MG63 (cell line): Measurements from ENCODE around the gene PUS3. TPM values are rescaled to one million over a fixed set of nuclear protein-coding genes. Genes with fewer than 3 reads are reported as not detected.

Experiments used
- DNase-seq: peaks from one replicate; pipeline ENCODE4 v3.0.0-alpha.2; 2020
- H3K27me3 ChIP-seq: fragments of 250-450 bp; sonication (Bioruptor Pico); 2 replicates; pipeline ENCODE4 v1.5.1; 2020; ENCODE audit warnings: mild to moderate bottlenecking, moderate library complexity
- H3K36me3 ChIP-seq: fragments of 250-450 bp; sonication (Bioruptor Pico); 2 replicates; pipeline ENCODE4 v1.5.1; 2020; ENCODE audit warnings: mild to moderate bottlenecking, moderate library complexity
- H3K4me3 ChIP-seq: fragments of 250-450 bp; sonication (Bioruptor Pico); 2 replicates; pipeline ENCODE4 v1.5.1; 2020; ENCODE audit warnings: mild to moderate bottlenecking, moderate library complexity
- H3K9me3 ChIP-seq: fragments of 250-450 bp; sonication (Bioruptor Pico); 2 replicates; pipeline ENCODE4 v1.5.1; 2020; ENCODE audit warnings: mild to moderate bottlenecking, moderate library complexity
- total RNA-seq: library from RNA; depleted of rRNA; stranded (reverse); fragments of >200 nt; shearing (Covaris generic); gene quantifications from 2 replicates; pipeline ENCODE4 v1.2.3, GENCODE V29; 2014; ENCODE audit warnings: low replicate concordance; rRNA removed

Gene PUS3
- total RNA-seq, 1 experiment from 2014 or later: 10.6 TPM

GRCh38 chr11:125846188-125846587 lies 56.8 kb downstream of the PUS3 start:
- Histone ChIP-seq H3K27me3 (0 out of 2 replicates have a peak, but pooled peaks cover 3% of the 10 kb centered on the region), H3K4me3 (no peak overlapping the region), H3K36me3 (no peaks in the 10 kb centered on the region), H3K9me3 (peaks cover 14% of the 10 kb centered on the region)
- no peak for DNase-seq

Other genes starting within 250 kb of the PUS3 start
- gene ACRV1, start 222.4 kb downstream of the PUS3 start, total RNA-seq: not detected in 2 replicates
- gene PATE1, start 156.9 kb downstream of the PUS3 start, total RNA-seq: not detected in 2 replicates
- 0.07 TPM in 1 of 2 replicates, not detected in the other for gene PATE2, start 124.4 kb downstream of the PUS3 start, total RNA-seq
- not detected in 2 replicates for gene PATE3, start 115.1 kb downstream of the PUS3 start, total RNA-seq
- not detected in 2 replicates for gene PATE4, start 69.9 kb downstream of the PUS3 start, total RNA-seq
- 10.9 and 15.1 TPM in 2 replicates for gene HYLS1, start 15.5 kb downstream of the PUS3 start, total RNA-seq
- gene DDX25, start 1.3 kb upstream of the PUS3 start, total RNA-seq: not detected in 2 replicates
- gene VSIG10L2, start 42.8 kb upstream of the PUS3 start, total RNA-seq: not detected in 2 replicates
- 25.4 and 36.3 TPM in 2 replicates for gene CDON, start 159.7 kb upstream of the PUS3 start, total RNA-seq